Trophoblast cell (in vitro differentiated cells and primary cell): ENCODE data around the gene DSCAM.
A peak's percentile ranks its signal among the peaks of the same experiment; 100 is the strongest.

Source experiments
- DNase-seq, 2 donors: peaks; one replicate each; pipeline ENCODE4 v3.0.0-alpha.2; 2016
- H2AFZ ChIP-seq: 2 replicates; pipeline ENCODE4 v1.6.1; 2013; ENCODE audit warnings: low read length, moderate library complexity, mild to moderate bottlenecking; ENCODE audit not compliant: insufficient read depth, poor library complexity
- H2AK5ac ChIP-seq: 2 replicates; pipeline ENCODE4 v1.6.1; 2013; ENCODE audit warnings: mild to moderate bottlenecking, low read length
- H2BK120ac ChIP-seq: 2 replicates; pipeline ENCODE4 v1.6.1; 2013; ENCODE audit warnings: low read length, mild to moderate bottlenecking, moderate library complexity; ENCODE audit not compliant: insufficient read depth, poor library complexity
- H2BK12ac ChIP-seq: 2 replicates; pipeline ENCODE4 v1.6.1; 2013; ENCODE audit warnings: mild to moderate bottlenecking, low read length, moderate library complexity
- H2BK5ac ChIP-seq: 2 replicates; pipeline ENCODE4 v1.6.1; 2013; ENCODE audit warnings: low read length, low read depth, moderate library complexity, mild to moderate bottlenecking; ENCODE audit not compliant: poor library complexity
- H3K14ac ChIP-seq: 2 replicates; pipeline ENCODE4 v1.6.1; 2013; ENCODE audit warnings: mild to moderate bottlenecking, low read length
- H3K18ac ChIP-seq: 2 replicates; pipeline ENCODE4 v1.6.1; 2013; ENCODE audit warnings: mild to moderate bottlenecking, low read length
- H3K23ac ChIP-seq: 2 replicates; pipeline ENCODE4 v1.6.1; 2013; ENCODE audit warnings: low read length
- H3K27ac ChIP-seq: 2 replicates; pipeline ENCODE4 v1.5.1; 2013; ENCODE audit warnings: low read depth, mild to moderate bottlenecking, inconsistent platforms, low read length, moderate library complexity
- H3K27me3 ChIP-seq: 2 replicates; pipeline ENCODE4 v1.6.1; 2013; ENCODE audit warnings: inconsistent platforms, mild to moderate bottlenecking, low read length, moderate library complexity; ENCODE audit not compliant: insufficient read depth
- H3K36me3 ChIP-seq, 2 experiments: 1 replicate in 1 of 2; 2 replicates in 1 of 2; pipeline ENCODE4 v1.6.1; 2013; ENCODE audit warnings: low read length in 2 of 2, mild to moderate bottlenecking in 2 of 2, moderate library complexity in 1 of 2; ENCODE audit not compliant: insufficient read depth in 2 of 2, control insufficient read depth in 1 of 2
- H3K4ac ChIP-seq: 2 replicates; pipeline ENCODE4 v1.6.1; 2013; ENCODE audit warnings: low read depth, mild to moderate bottlenecking, low read length, moderate library complexity
- H3K4me1 ChIP-seq, 2 experiments: 1 replicate in 1 of 2; 2 replicates in 1 of 2; pipeline ENCODE4 v1.6.1; 2013; ENCODE audit warnings: low read length in 2 of 2, mild to moderate bottlenecking in 2 of 2, moderate library complexity in 1 of 2; ENCODE audit not compliant: insufficient read depth in 2 of 2, control insufficient read depth in 1 of 2
- H3K4me2 ChIP-seq: 2 replicates; pipeline ENCODE4 v1.6.1; 2013; ENCODE audit warnings: inconsistent platforms, mild to moderate bottlenecking, low read length, moderate library complexity
- H3K4me3 ChIP-seq: 2 replicates; pipeline ENCODE4 v1.5.1; 2013; ENCODE audit warnings: mild to moderate bottlenecking, low read depth, low read length, inconsistent platforms
- H3K79me1 ChIP-seq: one replicate; pipeline ENCODE4 v1.6.1; 2013; ENCODE audit warnings: low read length
- H3K79me2 ChIP-seq: 2 replicates; pipeline ENCODE4 v1.6.1; 2013; ENCODE audit warnings: low read length, mild to moderate bottlenecking; ENCODE audit not compliant: control insufficient read depth, insufficient read depth, poor library complexity
- H3K9ac ChIP-seq: 2 replicates; pipeline ENCODE4 v1.6.1; 2013; ENCODE audit warnings: mild to moderate bottlenecking, low read length
- H3K9me3 ChIP-seq: 2 replicates; pipeline ENCODE4 v1.6.1; 2013; ENCODE audit warnings: low read depth, mild to moderate bottlenecking, control low read depth, inconsistent platforms, low read length; ENCODE audit not compliant: insufficient read depth
- H4K12ac ChIP-seq: 2 replicates; pipeline ENCODE4 v1.6.1; 2013; ENCODE audit warnings: low read depth, mild to moderate bottlenecking, low read length, moderate library complexity
- H4K8ac ChIP-seq: 2 replicates; pipeline ENCODE4 v1.6.1; 2013; ENCODE audit warnings: low read depth, mild to moderate bottlenecking, low read length, moderate library complexity
- H4K91ac ChIP-seq: one replicate; pipeline ENCODE4 v1.6.1; 2013; ENCODE audit warnings: low read depth, mild to moderate bottlenecking, low read length, moderate library complexity
- WGBS: extraction: QIAGEN DNeasy Blood & Tissue Kit; methylation state at CpG from one replicate; pipeline ENCODE4 v1.1.7; 2013; ENCODE audit warnings: missing lambda C conversion rate; ENCODE audit not compliant: insufficient read length, insufficient coverage; ENCODE audit errors: extremely low coverage; 5-methylcytosine and 5-hydroxymethylcytosine counted together

Gene DSCAM

DNA sequence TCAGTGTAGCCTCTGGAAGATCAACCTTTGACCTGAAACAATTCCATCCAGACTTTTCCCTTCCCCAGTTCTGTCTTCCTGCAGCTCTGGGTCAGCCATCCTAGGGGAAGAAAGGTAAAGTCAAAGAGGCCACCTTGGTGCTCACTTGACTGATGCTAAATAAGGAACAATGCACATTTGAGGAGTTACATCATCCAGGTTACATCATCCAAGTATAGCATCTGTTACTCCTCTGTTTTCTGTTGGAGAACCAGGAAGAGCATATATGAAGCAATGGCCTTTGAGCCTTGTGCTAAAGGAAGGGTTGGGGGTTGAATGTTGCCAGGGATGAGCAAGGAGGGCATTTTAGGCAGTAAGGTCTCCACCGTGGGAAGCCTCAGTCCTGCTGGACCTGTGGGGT is 3.1 kb upstream of the DSCAM start:
- H3K27me3 ChIP-seq: peaks cover 17% of the 10 kb centered on the region
- H3K4me3 ChIP-seq: no peak overlapping the region
- peak in 1 of 2 donors; percentile 31 for DNase-seq
- H3K4ac ChIP-seq: no peak overlapping the region
- no peak overlapping the region for H4K8ac ChIP-seq
- H3K36me3 ChIP-seq: peaks cover 0 to 3% of the 10 kb centered on the region in 2 experiments
- H2AFZ ChIP-seq: no peak overlapping the region
- peaks cover 0 to 3% of the 10 kb centered on the region in 2 experiments for H3K4me1 ChIP-seq
- peaks cover 4% of the 10 kb centered on the region for H3K9me3 ChIP-seq
- H4K91ac ChIP-seq: no peak overlapping the region
- WGBS: no CpG with 5 or more reads among the region's 1 CpG
- no peak overlapping the region for H2BK12ac ChIP-seq
- no peak overlapping the region for H2BK120ac ChIP-seq
- H3K18ac ChIP-seq: no peak overlapping the region
- no peak overlapping the region for H3K23ac ChIP-seq
- H3K4me2 ChIP-seq: no peak overlapping the region
- no peak overlapping the region for H2BK5ac ChIP-seq
- H3K79me1 ChIP-seq: no peaks in the 10 kb centered on the region
- H3K14ac ChIP-seq: no peak overlapping the region
- H4K12ac ChIP-seq: no peak overlapping the region
- no peak overlapping the region for H2AK5ac ChIP-seq
- H3K79me2 ChIP-seq: no peaks in the 10 kb centered on the region
- no peak overlapping the region for H3K9ac ChIP-seq
- H3K27ac ChIP-seq: no peak overlapping the region

DNA sequence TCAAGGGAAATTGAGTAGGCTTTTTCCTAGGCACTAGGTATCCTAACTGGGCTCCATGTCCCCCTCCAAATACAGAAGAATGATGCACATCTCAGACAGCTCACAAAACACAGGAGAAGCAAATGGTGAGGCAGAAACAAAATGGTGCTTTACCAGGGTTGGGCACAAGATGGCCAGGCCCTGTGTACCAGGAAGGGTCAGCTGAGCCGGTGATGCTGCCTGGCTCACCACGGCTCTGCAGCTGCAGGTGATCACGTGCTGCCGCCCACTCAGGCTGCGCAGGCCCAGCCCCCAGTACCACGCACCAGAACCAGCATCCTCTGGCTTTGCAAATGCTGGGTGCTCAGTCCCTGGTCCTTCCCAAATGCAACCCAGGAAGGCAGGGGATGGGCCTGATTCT is 993 bp upstream of the DSCAM start:
- no peak overlapping the region for H3K9ac ChIP-seq
- no peak overlapping the region for H4K12ac ChIP-seq
- H2AK5ac ChIP-seq: no peak overlapping the region
- no peak overlapping the region for H2BK120ac ChIP-seq
- no peak overlapping the region for H3K27ac ChIP-seq
- DNase-seq: no peak
- H2BK5ac ChIP-seq: no peak overlapping the region
- no CpG with 5 or more reads among the region's 6 CpGs for WGBS
- peaks cover 4% of the 10 kb centered on the region for H3K9me3 ChIP-seq
- H3K36me3 ChIP-seq: peaks cover 0 to 3% of the 10 kb centered on the region in 2 experiments
- no peaks in the 10 kb centered on the region for H3K79me2 ChIP-seq
- H3K18ac ChIP-seq: no peak overlapping the region
- H3K79me1 ChIP-seq: no peaks in the 10 kb centered on the region
- no peak overlapping the region for H3K4me3 ChIP-seq
- H3K23ac ChIP-seq: no peak overlapping the region
- no peak overlapping the region for H4K8ac ChIP-seq
- peaks cover 17% of the 10 kb centered on the region for H3K27me3 ChIP-seq
- H2BK12ac ChIP-seq: no peak overlapping the region
- no peak overlapping the region for H4K91ac ChIP-seq
- H3K4me1 ChIP-seq: peaks cover 0 to 3% of the 10 kb centered on the region in 2 experiments
- no peak overlapping the region for H3K4ac ChIP-seq
- no peak overlapping the region for H2AFZ ChIP-seq
- no peak overlapping the region for H3K14ac ChIP-seq
- H3K4me2 ChIP-seq: no peak overlapping the region

DNA sequence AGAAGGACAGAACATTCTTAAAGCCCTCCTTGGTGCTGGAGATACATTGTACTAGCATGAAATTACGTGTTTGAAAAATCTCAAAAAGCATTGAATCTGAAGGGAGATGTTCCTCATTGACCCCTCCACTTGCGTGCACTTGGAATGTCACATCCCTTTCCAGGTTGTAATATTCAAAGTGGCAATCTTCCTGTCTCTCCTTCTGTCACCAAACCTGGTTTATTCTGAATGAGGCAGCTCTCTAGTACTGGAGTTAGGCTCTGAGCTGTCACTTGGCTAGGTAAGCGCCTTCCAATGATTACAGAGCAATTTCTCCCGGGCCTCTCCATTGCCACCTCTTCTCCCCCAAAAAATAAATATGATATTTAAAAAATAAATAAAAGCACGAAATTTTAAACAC is 855 bp downstream of the DSCAM start:
- Histone ChIP-seq H2BK5ac (no peak overlapping the region), H3K27ac (no peak overlapping the region), H4K12ac (no peak overlapping the region), H3K4ac (no peak overlapping the region), H2BK12ac (no peak overlapping the region), H3K9me3 (peaks cover 2% of the 10 kb centered on the region), H3K23ac (no peak overlapping the region), H2AK5ac (no peak overlapping the region), H3K27me3 (peaks cover 19% of the 10 kb centered on the region), H3K4me3 (no peak overlapping the region), H3K36me3 (no peaks in the 10 kb centered on the region), H3K4me1 (peaks cover 3 to 5% of the 10 kb centered on the region in 2 experiments), H3K4me2 (no peak overlapping the region), H3K9ac (no peak overlapping the region), H3K14ac (no peak overlapping the region), H3K18ac (no peak overlapping the region), H3K79me1 (no peaks in the 10 kb centered on the region), H3K79me2 (no peaks in the 10 kb centered on the region), H2BK120ac (no peak overlapping the region), H4K91ac (no peak overlapping the region), H2AFZ (no peak overlapping the region), H4K8ac (no peak overlapping the region)
- no peak for DNase-seq
- no CpG with 5 or more reads among the region's 5 CpGs for WGBS

DNA sequence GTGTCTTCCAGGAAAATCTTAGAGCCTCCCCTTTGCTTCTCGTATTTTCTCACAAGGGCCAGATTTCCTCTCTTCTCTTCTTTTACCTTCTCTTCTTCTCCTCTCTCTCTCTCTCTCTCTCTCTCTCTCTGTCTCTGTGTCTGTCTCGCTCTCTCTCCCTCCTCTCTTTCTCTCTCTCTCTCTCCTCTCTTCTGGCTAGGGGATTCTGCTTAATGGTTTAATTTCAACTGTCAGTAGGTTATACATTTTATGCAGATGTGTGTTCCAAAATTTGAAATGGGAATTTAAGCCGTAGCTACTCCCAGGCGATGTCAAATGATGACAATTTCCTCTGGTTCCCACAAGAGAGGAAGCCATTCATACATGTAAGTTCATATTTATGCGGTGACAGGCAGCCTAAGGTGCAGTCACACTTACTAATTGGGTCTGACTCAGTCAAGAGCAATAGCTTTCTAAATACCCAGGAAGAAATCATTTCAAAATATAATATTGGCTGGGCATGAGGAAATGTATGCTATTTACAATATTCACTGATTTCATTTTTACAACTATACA is 1.4 kb downstream of the DSCAM start:
- DNase-seq: peak; percentile 70 to 86
- Histone ChIP-seq H2BK5ac (no peak overlapping the region), H3K9me3 (peaks cover 2% of the 10 kb centered on the region), H4K12ac (no peak overlapping the region), H3K79me1 (no peaks in the 10 kb centered on the region), H2BK120ac (no peak overlapping the region), H3K18ac (no peak overlapping the region), H3K27ac (no peak overlapping the region), H3K79me2 (no peaks in the 10 kb centered on the region), H3K36me3 (no peaks in the 10 kb centered on the region), H2BK12ac (no peak overlapping the region), H3K9ac (no peak overlapping the region), H3K14ac (no peak overlapping the region), H3K27me3 (peaks cover 25% of the 10 kb centered on the region), H4K91ac (no peak overlapping the region), H3K4ac (no peak overlapping the region), H3K4me1 (peaks cover 3 to 5% of the 10 kb centered on the region in 2 experiments), H3K23ac (no peak overlapping the region), H3K4me3 (no peak overlapping the region), H3K4me2 (no peak overlapping the region), H2AFZ (no peak overlapping the region), H4K8ac (no peak overlapping the region), H2AK5ac (no peak overlapping the region)
- no CpG with 5 or more reads among the region's 5 CpGs for WGBS
